ENCODE results near the gene CLSTN1. TPM values are rescaled to one million over a fixed set of nuclear protein-coding genes. Genes with fewer than 3 reads are reported as not detected.

CLSTN1 gene
- total and polyA plus RNA-seq, 5 experiments from 2014 or later: 10.7 to 63.1 (median 32.3) TPM

DNA sequence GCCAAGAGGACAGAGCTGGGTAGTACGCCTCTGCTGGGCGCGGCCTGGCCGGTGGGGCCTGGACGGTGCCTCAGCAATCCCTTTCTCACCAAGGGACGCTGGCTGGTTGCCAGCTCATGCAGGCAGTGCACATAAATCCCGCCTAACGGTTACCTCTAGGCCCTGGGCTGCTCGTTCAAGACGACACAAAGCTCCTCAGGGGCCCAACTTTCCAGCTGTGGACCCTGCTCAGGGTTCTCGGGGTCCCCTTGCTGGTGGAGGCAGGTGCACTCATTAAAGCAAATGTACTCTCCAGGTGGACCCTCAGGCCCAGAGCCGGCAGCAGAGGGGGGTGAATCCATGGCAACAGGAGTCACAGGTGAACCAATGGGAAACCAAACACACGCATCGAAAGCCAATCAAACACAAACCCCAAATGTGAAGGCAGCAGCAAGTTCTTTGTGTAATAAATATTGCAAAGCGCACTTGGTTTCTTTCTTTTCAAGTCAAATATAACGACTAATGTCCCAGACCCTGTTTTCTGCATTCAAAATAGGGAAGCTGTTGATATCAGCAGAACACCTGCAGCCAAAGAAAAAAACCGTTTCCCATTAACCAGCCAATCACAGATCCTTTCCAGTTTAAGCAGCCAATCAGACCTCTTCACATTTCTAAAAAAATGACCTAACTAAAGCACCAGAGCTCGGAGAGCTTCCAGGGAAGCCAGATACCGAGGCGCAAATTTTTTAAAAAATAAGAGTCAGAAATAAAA is 26.1 kb upstream of the CLSTN1 start:
- peaks cover 0 to 11% (median 2%) of the 10 kb centered on the region in 9 donors for H3K9me3 Mint-ChIP-seq
- peaks cover 6 to 13% (median 8%) of the 10 kb centered on the region in 3 donors for H3K36me3 Mint-ChIP-seq
- H3K27ac Mint-ChIP-seq: peak overlapping the region in 4 of 10 donors; percentile 1 to 69 (median 40)
- H3K4me3 Mint-ChIP-seq: peak overlapping the region; percentile 67 to 88 (median 79)
- peaks cover 7 to 27% (median 20%) of the 10 kb centered on the region in 4 donors for H3K4me1 Mint-ChIP-seq
- POLR2A ChIA-PET: interaction anchor here (0.8 to 1.3 kb wide), 5 partner anchors 20 to 221 kb away, joined by 3 to 9 read pairs (median 4); no protein-coding TSS in a partner anchor
- peaks cover 0 to 2% (median 0%) of the 10 kb centered on the region in 5 donors for H3K27me3 Mint-ChIP-seq
- ATAC-seq (peak; percentile 86 to 94), DNase-seq (peak in 4 of 10 donors; percentile 39 to 67 (median 60))

DNA sequence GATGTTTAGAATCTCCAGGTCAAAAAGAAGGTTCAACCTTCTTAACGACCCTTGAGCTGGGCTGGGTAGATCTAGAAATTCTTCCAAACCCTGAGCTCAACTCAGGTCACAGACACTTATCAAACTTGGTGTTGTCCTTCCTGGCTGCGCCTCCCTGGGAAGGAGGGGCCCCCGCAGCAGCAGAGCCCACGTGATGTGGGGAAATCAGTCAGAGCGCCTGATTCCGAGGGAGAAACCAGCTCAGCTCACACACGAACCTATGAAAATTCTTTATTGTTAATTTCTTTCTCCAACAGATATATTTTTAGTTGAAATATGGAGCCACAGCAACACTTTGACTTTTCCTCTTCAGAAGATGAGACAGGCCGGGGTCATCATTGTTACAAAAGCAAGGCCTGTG is 24.3 kb upstream of the CLSTN1 start:
- H3K9me3 Mint-ChIP-seq: peaks cover 0 to 2% (median 0%) of the 10 kb centered on the region in 9 donors
- H3K36me3 Mint-ChIP-seq: no peaks in the 10 kb centered on the region
- H3K27me3 Mint-ChIP-seq: peaks cover 0 to 2% (median 0%) of the 10 kb centered on the region in 5 donors
- H3K27ac Mint-ChIP-seq: peak overlapping the region in 3 of 10 donors; percentile 5 to 45 (median 19)
- peaks cover 7 to 27% (median 20%) of the 10 kb centered on the region in 4 donors for H3K4me1 Mint-ChIP-seq
- POLR2A ChIA-PET: interaction anchor here (0.7 kb wide), 1 partner anchor 84 kb away, joined by 3 read pairs; no protein-coding TSS in a partner anchor
- ATAC-seq: no peak
- DNase-seq: no peak
- no peak overlapping the region for H3K4me3 Mint-ChIP-seq

DNA sequence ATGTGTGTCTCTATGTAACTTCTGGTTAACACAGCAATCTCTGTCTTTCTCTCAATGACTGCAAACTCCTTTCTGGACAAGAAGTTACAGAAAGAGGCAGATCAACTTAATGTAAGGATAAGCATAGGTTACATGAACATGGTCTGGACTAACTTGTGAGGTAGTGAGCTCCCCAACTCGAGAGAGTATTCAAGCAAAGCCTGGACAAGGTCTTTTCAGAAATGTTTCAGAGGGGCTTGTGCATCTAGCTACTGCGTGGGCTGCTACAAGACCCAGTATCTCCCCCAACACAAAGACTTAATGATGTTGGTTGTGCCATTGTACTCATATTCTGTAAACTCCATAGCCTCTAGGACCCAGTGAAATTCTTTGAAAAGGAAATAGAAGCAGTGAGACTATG is 23.5 kb upstream of the CLSTN1 start:
- Mint-ChIP-seq H3K27ac (no peak overlapping the region), H3K27me3 (peaks cover 0 to 2% (median 0%) of the 10 kb centered on the region in 5 donors), H3K4me1 (peaks cover 7 to 27% (median 20%) of the 10 kb centered on the region in 4 donors), H3K9me3 (peaks cover 0 to under 1% (median 0%) of the 10 kb centered on the region in 9 donors), H3K36me3 (no peaks in the 10 kb centered on the region), H3K4me3 (no peak overlapping the region)
- POLR2A ChIA-PET: interaction anchor here (0.5 kb wide), 1 partner anchor 1185 kb away, joined by 3 read pairs; no protein-coding TSS in a partner anchor
- ATAC-seq: no peak
- DNase-seq: no peak

DNA sequence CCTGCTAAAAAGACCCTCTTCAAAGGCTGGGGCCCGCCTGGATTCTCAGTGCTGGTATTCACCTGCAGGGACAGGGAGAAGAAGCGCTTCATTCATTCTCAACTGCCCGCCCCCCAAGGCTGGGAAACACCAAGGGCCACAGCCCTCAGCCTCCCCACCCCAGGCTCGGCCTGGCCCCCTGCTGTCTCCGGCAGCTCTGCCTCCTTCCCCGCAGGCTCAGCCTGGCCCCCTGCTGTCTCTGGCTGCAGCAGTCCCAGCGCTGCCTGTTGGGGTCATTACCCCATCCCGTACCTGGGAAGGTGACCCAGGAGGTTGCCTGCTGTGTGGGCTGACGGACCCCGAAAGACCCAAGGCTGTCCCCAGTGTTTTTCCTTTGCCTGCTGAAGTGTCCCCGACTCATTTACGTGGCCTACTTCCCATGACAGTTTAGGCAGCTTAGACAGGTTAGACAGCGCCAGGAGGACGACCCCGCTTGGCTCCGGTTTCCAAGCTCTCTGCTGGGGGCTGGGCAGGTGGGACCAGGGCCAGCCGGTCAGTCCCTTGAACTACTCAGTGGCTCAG is 22.9 kb upstream of the CLSTN1 start:
- no peak overlapping the region for H3K27ac Mint-ChIP-seq
- no peak overlapping the region for H3K4me3 Mint-ChIP-seq
- peaks cover 0 to 2% (median 0%) of the 10 kb centered on the region in 5 donors for H3K27me3 Mint-ChIP-seq
- no peaks in the 10 kb centered on the region for H3K36me3 Mint-ChIP-seq
- peaks cover 7 to 26% (median 20%) of the 10 kb centered on the region in 4 donors for H3K4me1 Mint-ChIP-seq
- DNase-seq (no peak), ATAC-seq (no peak)
- H3K9me3 Mint-ChIP-seq: no peaks in the 10 kb centered on the region
- POLR2A ChIA-PET: interaction anchor here (0.5 kb wide), 1 partner anchor 1186 kb away, joined by 3 read pairs; no protein-coding TSS in a partner anchor

DNA sequence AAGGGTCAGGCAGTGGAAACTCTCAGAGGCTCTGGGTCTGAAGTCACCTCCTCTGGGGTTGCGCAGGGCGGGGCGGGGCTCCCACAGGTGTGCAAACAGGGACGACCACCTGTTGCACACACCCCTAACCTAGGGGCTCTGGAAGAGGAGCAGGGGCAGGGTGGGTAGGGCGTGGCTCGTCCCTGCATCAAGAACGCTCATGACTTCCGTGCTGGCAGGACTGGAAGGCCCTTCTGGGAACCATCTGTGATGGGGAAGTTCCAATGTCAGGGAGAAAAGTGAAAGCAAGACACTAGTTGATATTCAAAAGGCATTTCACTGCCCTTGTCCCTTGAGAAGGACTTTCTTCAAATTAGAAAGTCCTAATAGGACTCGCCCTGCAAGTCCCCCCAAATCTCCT is 22.1 kb upstream of the CLSTN1 start:
- Mint-ChIP-seq H3K4me1 (peaks cover 5 to 22% (median 16%) of the 10 kb centered on the region in 4 donors), H3K27ac (no peak overlapping the region), H3K9me3 (no peaks in the 10 kb centered on the region), H3K27me3 (no peaks in the 10 kb centered on the region), H3K4me3 (no peak overlapping the region), H3K36me3 (no peaks in the 10 kb centered on the region)
- ATAC-seq: no peak
- POLR2A ChIA-PET: no interaction called here
- DNase-seq: no peak

DNA sequence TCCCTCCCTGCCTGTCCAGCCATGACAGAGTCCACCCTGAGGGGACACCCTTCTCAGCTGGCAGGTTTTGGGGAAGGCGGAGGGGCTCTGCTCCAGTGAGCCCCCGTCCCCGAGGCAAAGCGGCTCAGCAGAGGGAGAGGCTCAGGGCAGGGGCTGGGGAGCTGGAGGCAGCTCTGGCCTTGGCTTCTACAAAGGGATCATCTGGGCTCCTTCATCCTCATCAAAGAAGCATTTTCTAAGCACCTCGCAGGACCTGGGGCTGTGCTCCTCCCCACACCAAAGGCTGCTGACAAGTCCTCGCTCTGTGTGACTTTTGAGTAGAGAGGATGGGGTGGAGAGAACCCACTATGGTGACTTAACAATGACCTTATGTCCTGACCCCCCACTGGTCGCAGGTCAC is 21.0 kb upstream of the CLSTN1 start:
- Mint-ChIP-seq H3K27me3 (no peaks in the 10 kb centered on the region), H3K36me3 (no peaks in the 10 kb centered on the region), H3K27ac (peak overlapping the region in 1 of 10 donors; percentile 27), H3K9me3 (no peaks in the 10 kb centered on the region), H3K4me3 (no peak overlapping the region), H3K4me1 (peaks cover 2 to 15% (median 6%) of the 10 kb centered on the region in 4 donors)
- DNase-seq: no peak
- ATAC-seq: no peak
- POLR2A ChIA-PET: no interaction called here

DNA sequence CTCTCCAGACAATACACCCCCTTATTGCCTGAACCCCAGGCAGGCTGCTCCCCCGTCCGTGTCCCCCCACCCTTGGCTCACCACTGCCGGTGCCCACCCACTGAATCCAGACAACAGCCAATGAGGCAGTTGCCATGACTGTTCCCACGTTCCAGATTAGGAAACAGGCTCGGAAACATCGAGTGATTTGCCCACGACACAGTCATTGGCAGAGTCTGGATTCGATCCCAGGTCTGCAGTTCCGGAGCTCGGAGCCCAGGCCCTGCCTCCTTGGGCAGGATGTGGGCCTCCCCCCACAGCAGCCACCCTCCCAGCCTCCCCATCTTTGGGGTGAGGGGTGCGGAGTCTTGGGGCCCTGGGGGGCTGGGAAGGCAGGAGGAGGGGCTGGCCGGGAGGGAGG is 20.3 kb upstream of the CLSTN1 start:
- DNase-seq (no peak), ATAC-seq (no peak)
- no peaks in the 10 kb centered on the region for H3K27me3 Mint-ChIP-seq
- H3K4me1 Mint-ChIP-seq: peaks cover under 1 to 9% (median 2%) of the 10 kb centered on the region in 4 donors
- H3K27ac Mint-ChIP-seq: no peak overlapping the region
- H3K4me3 Mint-ChIP-seq: no peak overlapping the region
- H3K36me3 Mint-ChIP-seq: no peaks in the 10 kb centered on the region
- no peaks in the 10 kb centered on the region for H3K9me3 Mint-ChIP-seq
- POLR2A ChIA-PET: no interaction called here

DNA sequence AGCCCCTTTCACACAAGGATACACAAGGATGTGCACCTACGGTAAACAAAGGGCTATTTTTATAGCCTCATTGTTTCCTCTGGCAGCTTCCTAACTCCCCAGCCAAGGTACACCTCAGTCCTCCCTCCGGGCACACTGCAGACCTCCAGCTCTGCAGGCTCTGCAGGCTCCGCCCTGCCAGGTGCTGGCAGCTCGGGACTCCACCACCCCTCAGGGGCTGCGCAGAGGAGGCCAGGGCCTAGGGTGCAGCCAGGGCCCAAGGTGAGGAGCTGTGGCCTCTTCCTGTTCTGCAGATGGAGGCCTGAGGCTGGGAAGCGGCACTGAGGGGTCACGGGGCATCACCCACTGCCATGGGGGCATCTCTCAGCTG is 19.8 kb upstream of the CLSTN1 start:
- Mint-ChIP-seq H3K9me3 (no peaks in the 10 kb centered on the region), H3K36me3 (no peaks in the 10 kb centered on the region), H3K27me3 (no peaks in the 10 kb centered on the region), H3K27ac (no peak overlapping the region), H3K4me1 (peaks cover 0 to 9% (median 2%) of the 10 kb centered on the region in 4 donors), H3K4me3 (no peak overlapping the region)
- DNase-seq: no peak
- POLR2A ChIA-PET: no interaction called here
- no peak for ATAC-seq

DNA sequence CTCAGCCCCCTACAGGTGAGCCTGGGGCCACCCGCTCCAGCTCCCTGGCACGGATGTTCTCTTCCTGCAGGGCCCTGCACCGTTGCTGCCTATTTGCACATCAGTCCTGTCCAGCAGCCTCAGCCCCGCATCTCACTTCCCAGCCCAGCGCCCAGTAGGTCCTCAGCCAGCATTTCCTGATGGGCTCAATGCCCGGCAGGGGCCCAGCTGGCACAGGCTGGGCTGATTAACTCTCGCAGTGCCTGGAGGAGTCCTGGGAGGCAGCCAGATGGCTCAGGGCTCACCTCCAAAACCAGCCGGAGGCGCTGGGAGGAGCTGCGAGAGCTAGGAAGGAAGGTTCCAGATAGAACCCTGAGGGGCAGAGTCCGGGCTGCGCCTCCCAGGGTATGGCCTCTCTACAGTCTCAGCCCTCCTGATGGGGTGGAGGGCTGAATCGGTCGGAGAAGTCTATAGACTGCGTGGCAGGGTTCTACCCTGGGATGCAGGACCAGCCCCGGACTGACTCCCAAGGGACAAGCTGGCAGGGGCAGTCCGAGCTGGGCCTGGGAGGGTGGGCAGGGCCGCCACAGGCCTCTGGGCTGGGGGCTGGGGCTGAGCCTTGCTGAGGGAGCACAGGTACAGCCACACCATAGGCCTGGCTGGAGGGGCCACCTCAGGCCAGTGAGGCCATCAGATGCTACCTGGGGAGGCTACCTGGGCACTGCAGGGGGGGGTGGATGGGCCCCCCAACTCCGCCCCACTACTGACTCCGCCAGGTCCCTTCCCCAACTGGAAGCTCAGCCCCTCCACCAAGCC is 19.2 kb upstream of the CLSTN1 start:
- POLR2A ChIA-PET: interaction anchor here (0.6 kb wide), 1 partner anchor 15 kb away, joined by 3 read pairs; no protein-coding TSS in a partner anchor
- H3K4me3 Mint-ChIP-seq: no peak overlapping the region
- no peak overlapping the region for H3K27ac Mint-ChIP-seq
- ATAC-seq (no peak), DNase-seq (no peak)
- no peaks in the 10 kb centered on the region for H3K27me3 Mint-ChIP-seq
- no peaks in the 10 kb centered on the region for H3K9me3 Mint-ChIP-seq
- peaks cover 0 to 6% (median 1%) of the 10 kb centered on the region in 4 donors for H3K4me1 Mint-ChIP-seq
- H3K36me3 Mint-ChIP-seq: no peaks in the 10 kb centered on the region

DNA sequence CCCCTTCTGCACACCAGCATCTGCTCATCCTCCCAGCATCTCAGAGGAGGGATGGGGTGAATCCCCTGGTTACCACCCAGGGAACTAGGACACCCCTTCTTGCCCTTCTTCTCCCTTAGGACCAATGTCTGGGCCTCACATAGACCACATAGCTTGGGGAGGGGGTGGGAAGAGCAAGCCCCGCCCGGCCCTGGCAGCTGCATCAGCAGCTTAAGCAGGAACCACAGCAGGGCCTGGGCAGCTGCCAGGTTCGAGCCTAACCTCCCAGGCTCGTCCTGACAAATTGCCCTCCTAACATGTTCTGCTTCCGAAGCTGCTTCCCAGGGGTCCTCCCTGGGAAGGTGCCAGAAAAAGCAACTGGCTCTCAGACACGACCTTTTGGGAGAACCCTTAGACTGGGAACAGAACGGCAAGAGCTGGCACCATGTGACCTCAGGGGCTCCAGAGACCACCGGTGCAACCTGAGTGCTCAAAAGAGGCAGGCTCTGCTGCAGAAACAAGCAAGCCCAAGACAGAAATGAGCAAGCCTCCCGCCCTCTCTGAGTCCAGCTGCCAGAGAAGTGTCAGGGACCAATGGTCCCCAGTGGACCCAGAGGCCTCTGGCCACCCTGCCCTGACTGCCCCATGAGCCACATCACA is 18.4 kb upstream of the CLSTN1 start:
- no peak overlapping the region for H3K4me3 Mint-ChIP-seq
- ATAC-seq (no peak), DNase-seq (no peak)
- H3K36me3 Mint-ChIP-seq: no peaks in the 10 kb centered on the region
- no peaks in the 10 kb centered on the region for H3K9me3 Mint-ChIP-seq
- H3K27me3 Mint-ChIP-seq: no peaks in the 10 kb centered on the region
- peaks cover 0 to 3% (median 0%) of the 10 kb centered on the region in 4 donors for H3K4me1 Mint-ChIP-seq
- H3K27ac Mint-ChIP-seq: peak overlapping the region in 1 of 10 donors; percentile 69
- POLR2A ChIA-PET: interaction anchor here (0.5 to 0.6 kb wide), 2 partner anchors 14 to 74 kb away, joined by 3 to 4 read pairs; no protein-coding TSS in a partner anchor

DNA sequence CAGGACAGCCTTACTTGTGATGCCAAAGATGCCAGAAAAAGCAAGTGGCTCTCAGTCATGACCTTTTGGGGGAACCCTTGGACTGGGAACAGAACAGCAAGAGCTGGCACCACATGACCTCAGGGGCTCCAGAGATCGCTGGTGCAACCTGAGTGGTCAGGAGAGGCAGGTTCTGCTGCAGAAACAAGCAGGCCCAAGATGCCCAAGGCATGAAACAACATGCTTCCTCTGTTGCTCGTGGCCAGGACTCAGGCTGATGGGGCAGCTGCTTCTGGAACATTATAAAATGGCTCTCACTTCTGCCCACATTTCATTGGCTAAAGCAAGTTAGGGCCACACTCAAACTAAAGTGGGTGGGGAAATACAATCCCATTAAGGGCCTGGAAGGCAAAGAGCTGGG is 17.7 kb upstream of the CLSTN1 start:
- peak overlapping the region in 2 of 10 donors; percentile 15 to 18 for H3K27ac Mint-ChIP-seq
- H3K4me3 Mint-ChIP-seq: no peak overlapping the region
- POLR2A ChIA-PET: no interaction called here
- DNase-seq (no peak), ATAC-seq (no peak)
- H3K27me3 Mint-ChIP-seq: no peaks in the 10 kb centered on the region
- no peaks in the 10 kb centered on the region for H3K9me3 Mint-ChIP-seq
- peaks cover 0 to 3% (median 0%) of the 10 kb centered on the region in 4 donors for H3K4me1 Mint-ChIP-seq
- no peaks in the 10 kb centered on the region for H3K36me3 Mint-ChIP-seq

DNA sequence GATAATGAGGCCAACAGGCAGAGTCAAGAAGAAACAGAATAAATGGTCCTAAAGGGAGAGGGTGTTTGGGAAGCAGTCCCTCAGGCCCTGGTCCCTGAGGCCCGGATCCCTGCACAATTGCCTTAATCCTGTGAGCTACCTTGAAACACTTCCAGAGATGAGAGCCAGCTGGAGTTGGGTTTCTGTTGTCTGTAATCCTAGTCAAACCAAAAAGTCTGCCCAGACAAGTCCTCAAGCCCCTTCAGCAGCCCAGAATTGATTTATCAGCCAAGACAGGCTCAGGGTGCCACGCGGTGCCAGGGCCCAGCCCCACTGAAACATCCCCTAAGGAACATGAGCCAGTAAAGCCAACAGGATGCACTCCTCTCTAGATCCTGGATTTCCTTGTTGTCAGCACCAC is 16.4 kb upstream of the CLSTN1 start:
- POLR2A ChIA-PET: no interaction called here
- no peaks in the 10 kb centered on the region for H3K4me1 Mint-ChIP-seq
- no peak overlapping the region for H3K27ac Mint-ChIP-seq
- no peaks in the 10 kb centered on the region for H3K27me3 Mint-ChIP-seq
- no peak overlapping the region for H3K4me3 Mint-ChIP-seq
- ATAC-seq (no peak), DNase-seq (no peak)
- H3K36me3 Mint-ChIP-seq: no peaks in the 10 kb centered on the region
- no peaks in the 10 kb centered on the region for H3K9me3 Mint-ChIP-seq

Data from naive thymus-derived CD8-positive, alpha-beta T cell (primary cell).